H1 (cell line): ENCODE results near the gene GGT7. TPM values are rescaled to one million over a fixed set of nuclear protein-coding genes. Genes with fewer than 3 reads are reported as not detected.

Experiments
- CTCF ChIA-PET: fragments of 300-600 bp; sonication (Branson Sonifier 250); formaldehyde crosslinking; loops from one replicate; lab custom pipeline; 2021; ENCODE audit not compliant: partially characterized antibody; lab: Charles Lee
- POLR2A ChIA-PET: fragments of 300-600 bp; sonication (Branson Sonifier 250); formaldehyde crosslinking; loops from one replicate; lab custom pipeline; 2021; ENCODE audit warnings: inconsistent platforms; ENCODE audit not compliant: partially characterized antibody; lab: Charles Lee
- DNase-seq, 2 experiments: peaks; one replicate each; pipeline versions ENCODE4 v3.0.0 to v3.0.0-alpha.2; 2010 to 2022; ENCODE audit warnings: low spot score in 2 of 2, low read depth in 1 of 2, mixed read lengths in 1 of 2
- FAIRE-seq: peaks from 2 replicates; lab custom pipeline; 2011; peaks lifted over from hg19 to GRCh38; lab: Jason Lieb, UNC
- H2AFZ ChIP-seq: 2 replicates; pipeline ENCODE4 v1.8.1; 2012; ENCODE audit warnings: low read length, inconsistent platforms
- H2AK5ac ChIP-seq: 2 replicates; pipeline ENCODE4 v1.6.1; 2013; ENCODE audit warnings: low read depth, low read length
- H2BK120ac ChIP-seq: replicated peaks from 2 replicates; pipeline ENCODE3; 2013; ENCODE audit warnings: low read depth, low read length, inconsistent platforms
- H2BK12ac ChIP-seq: 2 replicates; pipeline ENCODE4 v1.6.1; 2013; ENCODE audit warnings: low read depth, low read length
- H2BK15ac ChIP-seq: 2 replicates; pipeline ENCODE4 v1.6.1; 2013; ENCODE audit warnings: low read length
- H2BK20ac ChIP-seq: 2 replicates; pipeline ENCODE4 v1.6.1; 2013; ENCODE audit warnings: low read length
- H2BK5ac ChIP-seq: 2 replicates; pipeline ENCODE4 v1.6.1; 2013; ENCODE audit warnings: low read depth, low read length
- H3K14ac ChIP-seq: 2 replicates; pipeline ENCODE4 v1.6.1; 2013; ENCODE audit warnings: inconsistent platforms; ENCODE audit not compliant: insufficient read length
- H3K18ac ChIP-seq: 2 replicates; pipeline ENCODE4 v1.6.1; 2013; ENCODE audit warnings: low read length; ENCODE audit errors: extremely low read depth
- H3K23ac ChIP-seq: 2 replicates; pipeline ENCODE4 v1.6.1; 2013; ENCODE audit warnings: inconsistent platforms; ENCODE audit not compliant: insufficient read length
- H3K23me2 ChIP-seq: 2 replicates; pipeline ENCODE4 v1.6.1; 2013; ENCODE audit warnings: low read depth, low read length
- H3K27ac ChIP-seq: 2 replicates; pipeline ENCODE4 v1.6.1; 2011; ENCODE audit warnings: low read depth, low read length, inconsistent platforms
- H3K27me3 ChIP-seq, 4 experiments: replicated peaks in 1 of 4; 1 replicate in 1 of 4; 2 replicates in 3 of 4; pipeline versions ENCODE4 v1.6.1 to v1.8.1; 2011 to 2013; ENCODE audit warnings: low read length in 3 of 4, mild to moderate bottlenecking in 3 of 4, inconsistent platforms in 2 of 4, mixed read lengths in 2 of 4, moderate library complexity in 1 of 4; ENCODE audit not compliant: control insufficient read depth in 3 of 4, insufficient read depth in 3 of 4; ENCODE audit errors: extremely low read depth in 1 of 4
- H3K36me3 ChIP-seq, 4 experiments: 2 replicates each; pipeline versions ENCODE4 v1.6.1 to v1.8.1; 2011 to 2013; ENCODE audit warnings: mild to moderate bottlenecking in 4 of 4, low read length in 3 of 4, moderate library complexity in 2 of 4, control low read depth in 1 of 4, inconsistent platforms in 1 of 4; ENCODE audit not compliant: insufficient read depth in 4 of 4, control insufficient read depth in 2 of 4
- H3K4ac ChIP-seq: replicated peaks from 2 replicates; pipeline ENCODE3; 2013; ENCODE audit warnings: low read length, low read depth, mixed read lengths, inconsistent platforms; ENCODE audit not compliant: insufficient read length
- H3K4me1 ChIP-seq, 4 experiments: replicated peaks in 1 of 4; 1 replicate in 1 of 4; 2 replicates in 3 of 4; pipeline versions ENCODE4 v1.6.1 to v1.8.1; 2011 to 2013; ENCODE audit warnings: low read length in 3 of 4, inconsistent platforms in 2 of 4, mixed read lengths in 1 of 4; ENCODE audit not compliant: insufficient read depth in 4 of 4, control insufficient read depth in 3 of 4
- H3K4me2 ChIP-seq, 2 experiments: 2 replicates each; pipeline versions ENCODE4 v1.6.1 to v1.8.1; 2011 to 2013; ENCODE audit warnings: low read depth in 2 of 2, low read length in 2 of 2, control low read depth in 1 of 2, inconsistent platforms in 1 of 2, mild to moderate bottlenecking in 1 of 2; ENCODE audit not compliant: insufficient read depth in 1 of 2
- H3K4me3 ChIP-seq, 4 experiments: fragments of 200-600, 300-600 bp in 1 of 4; sonication (generic), shearing (Covaris generic), sonication (Bioruptor Twin) in 1 of 4; 2 replicates each; pipeline versions ENCODE4 v1.5.1 to v1.8.1; 2011 to 2016; ENCODE audit warnings: low read length in 4 of 4, low read depth in 3 of 4, control low read depth in 2 of 4, inconsistent platforms in 2 of 4, mild to moderate bottlenecking in 2 of 4, mixed read lengths in 1 of 4, moderate library complexity in 1 of 4; ENCODE audit not compliant: insufficient read depth in 2 of 4; ENCODE audit errors: extremely low read depth in 1 of 4
- H3K56ac ChIP-seq: replicated peaks from 2 replicates; pipeline ENCODE3; 2013; ENCODE audit warnings: low read depth, mild to moderate bottlenecking, mixed read lengths, low read length, inconsistent platforms; ENCODE audit not compliant: insufficient read length
- H3K79me1 ChIP-seq: 2 replicates; pipeline ENCODE4 v1.6.1; 2013; ENCODE audit warnings: low read depth, low read length, control low read depth
- H3K79me2 ChIP-seq, 2 experiments: 2 replicates each; pipeline versions ENCODE4 v1.6.1 to v1.8.1; 2012 to 2013; ENCODE audit warnings: low read length in 2 of 2, mild to moderate bottlenecking in 2 of 2, inconsistent platforms in 1 of 2; ENCODE audit not compliant: insufficient read depth in 2 of 2, control insufficient read depth in 1 of 2
- H3K9ac ChIP-seq, 4 experiments: replicated peaks in 1 of 4; 1 replicate in 1 of 4; 2 replicates in 3 of 4; pipeline versions ENCODE4 v1.6.1 to v1.8.1; 2011 to 2013; ENCODE audit warnings: low read depth in 3 of 4, low read length in 3 of 4, control low read depth in 2 of 4, mild to moderate bottlenecking in 2 of 4, moderate library complexity in 2 of 4, inconsistent platforms in 1 of 4; ENCODE audit errors: extremely low read depth in 1 of 4
- H3K9me3 ChIP-seq, 2 experiments: 2 replicates each; pipeline versions ENCODE4 v1.6.1 to v1.8.1; 2012 to 2013; ENCODE audit warnings: mild to moderate bottlenecking in 2 of 2, moderate library complexity in 2 of 2, control low read depth in 1 of 2, inconsistent platforms in 1 of 2, low read depth in 1 of 2, low read length in 1 of 2, mixed read lengths in 1 of 2; ENCODE audit not compliant: insufficient read depth in 2 of 2
- H4K20me1 ChIP-seq, 2 experiments: replicated peaks in 1 of 2; 2 replicates each; pipeline versions ENCODE3 to v1.8.1; 2011 to 2013; ENCODE audit warnings: inconsistent platforms in 2 of 2, low read length in 2 of 2, mild to moderate bottlenecking in 1 of 2; ENCODE audit not compliant: insufficient read depth in 2 of 2, control insufficient read depth in 1 of 2
- H4K5ac ChIP-seq: 2 replicates; pipeline ENCODE4 v1.6.1; 2013; ENCODE audit warnings: low read length, low read depth, mixed read lengths, inconsistent platforms; ENCODE audit not compliant: insufficient read length
- H4K8ac ChIP-seq: 2 replicates; pipeline ENCODE4 v1.8.0; 2013; ENCODE audit warnings: mild to moderate bottlenecking, moderate library complexity, low read length, inconsistent platforms; ENCODE audit not compliant: insufficient read depth; ENCODE audit errors: extremely low read depth
- H4K91ac ChIP-seq: replicated peaks from 2 replicates; pipeline ENCODE3; 2013; ENCODE audit warnings: low read length, mixed read lengths, inconsistent platforms; ENCODE audit not compliant: insufficient read length
- BRCA1 ChIP-seq: IDR thresholded peaks from 2 replicates; pipeline ENCODE4 v1.6.1; 2012; ENCODE audit warnings: low read depth, low read length, improper control_type of control experiment
- CBX5 ChIP-seq: fragments of 300-800, 300-1000 bp; sonication (generic); IDR thresholded peaks from 2 replicates; pipeline ENCODE4 v1.7.1; 2016; ENCODE audit warnings: antibody characterized with exemption, low read length, low read depth
- CTBP2 ChIP-seq: IDR thresholded peaks from 2 replicates; pipeline ENCODE4 v1.7.0; 2011; ENCODE audit warnings: borderline replicate concordance, mild to moderate bottlenecking, moderate library complexity, mixed read lengths, low read length; ENCODE audit not compliant: insufficient read depth, insufficient read length
- EGR1 ChIP-seq: IDR thresholded peaks from 2 replicates; pipeline ENCODE4 v1.6.1; 2011; ENCODE audit warnings: low read depth, low read length, borderline replicate concordance
- FOSL1 ChIP-seq: IDR thresholded peaks from 2 replicates; pipeline ENCODE4 v1.6.1; 2011; ENCODE audit warnings: mild to moderate bottlenecking, low read depth, low read length, moderate library complexity; ENCODE audit not compliant: insufficient read depth
- JUN ChIP-seq: IDR thresholded peaks from 2 replicates; pipeline ENCODE4 v1.6.1; 2011; ENCODE audit warnings: low read depth, mild to moderate bottlenecking, improper control_type of control experiment, low read length
- PHF8 ChIP-seq: fragments of 200-600 bp; sonication (generic); conservative IDR thresholded peaks from 2 replicates; pipeline ENCODE4 v1.7.1; 2012; ENCODE audit warnings: low read depth, mild to moderate bottlenecking, inconsistent platforms, low read length, moderate library complexity
- RAD21 ChIP-seq, 2 experiments: IDR thresholded peaks in 1 of 2; conservative IDR thresholded peaks in 1 of 2; 2 replicates each; pipeline ENCODE4 v1.6.1; 2011; ENCODE audit warnings: low read depth in 2 of 2, low read length in 2 of 2, improper control_type of control experiment in 1 of 2, inconsistent platforms in 1 of 2, mild to moderate bottlenecking in 1 of 2, moderate library complexity in 1 of 2
- SIX5 ChIP-seq: IDR thresholded peaks from 2 replicates; pipeline ENCODE4 v1.6.1; 2011; ENCODE audit warnings: mild to moderate bottlenecking, low read depth, low read length
- SP2 ChIP-seq: IDR thresholded peaks from 2 replicates; pipeline ENCODE4 v1.6.1; 2012; ENCODE audit warnings: mild to moderate bottlenecking, low read length, inconsistent platforms
- SRF ChIP-seq: IDR thresholded peaks from 2 replicates; pipeline ENCODE4 v1.6.1; 2011; ENCODE audit warnings: mild to moderate bottlenecking, low read depth, low read length, moderate library complexity
- SUZ12 ChIP-seq: fragments of 200-600 bp; sonication (generic); IDR thresholded peaks from 2 replicates; pipeline ENCODE4 v1.6.1; 2012; ENCODE audit warnings: mild to moderate bottlenecking, inconsistent platforms, low read length, moderate library complexity, mixed read lengths
- TCF12 ChIP-seq: IDR thresholded peaks from 2 replicates; pipeline ENCODE4 v1.6.1; 2011; ENCODE audit warnings: low read depth, mild to moderate bottlenecking, low read length
- ZNF274 ChIP-seq: IDR thresholded peaks from 2 replicates; pipeline ENCODE4 v1.7.0; 2012; ENCODE audit warnings: low read length, borderline replicate concordance; ENCODE audit errors: extremely low read depth
- WGBS, 2 experiments: shearing (Covaris generic) in 1 of 2; methylation state at CpG; one replicate each; pipeline versions ENCODE4 v1.1.6 to v1.1.7; 2013 to 2015; ENCODE audit warnings: low lambda C conversion rate in 2 of 2, mixed read lengths in 2 of 2, inconsistent platforms in 1 of 2, low coverage in 1 of 2, missing lambda C conversion rate in 1 of 2; ENCODE audit not compliant: insufficient replicate concordance in 2 of 2, insufficient coverage in 1 of 2, insufficient read length in 1 of 2; ENCODE audit errors: extremely low coverage in 1 of 2, missing lambda C conversion rate in 1 of 2; 5-methylcytosine and 5-hydroxymethylcytosine counted together
- polyA plus RNA-seq, 7 experiments: library from polyadenylated mRNA; depleted of rRNA in 3 of 7; stranded (reverse) in 5 of 7; unstranded in 2 of 7; fragments of >200 nt in 5 of 7; fragments of 200-250 nt in 2 of 7; gene quantifications; 1 replicate in 5 of 7; 2 replicates in 1 of 7; 4 replicates in 1 of 7; pipeline versions ENCODE4 v1.2.1 to v1.2.3, GENCODE V29; 2011 to 2013; ENCODE audit warnings: missing spikeins in 2 of 7, mixed read lengths in 2 of 7
- total RNA-seq: library from RNA; stranded (reverse); fragmentation: NEBNext Ultra II Directional; extraction: Animal tissue kit (Norgen Biotek cat#: 25700); gene quantifications from 2 replicates; pipeline ENCODE4 v1.2.1, GENCODE V29; 2021

Gene GGT7
- total and polyA plus RNA-seq, 2 of the 8 experiments (the other 6 are each of a cell fraction or from before 2014, with no cell fraction given), result 20.2 to 25.5 TPM

DNA sequence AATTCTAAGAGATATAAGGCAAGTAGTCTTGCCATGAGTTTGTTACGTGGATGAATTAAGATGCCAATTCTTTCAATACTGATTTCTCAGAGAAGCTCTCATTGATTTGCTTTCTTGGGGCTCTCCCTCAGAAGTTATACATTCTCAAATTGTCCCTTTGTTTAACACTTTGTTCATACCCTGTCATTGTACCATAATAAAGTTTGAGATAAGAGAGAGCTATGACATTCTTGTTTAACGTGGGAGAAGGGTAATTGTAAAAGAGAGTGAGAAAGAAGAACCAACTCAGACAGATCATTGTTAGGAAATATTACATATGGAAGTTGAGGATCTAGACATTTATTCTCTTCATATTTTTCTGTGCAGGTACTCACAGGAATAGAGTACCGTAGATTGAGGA is 22.8 kb upstream of the GGT7 start:
- 86% methylated on average over 3 of the region's 3 CpGs; no CpG with 5 or more reads in 1 of the 2 experiments for WGBS, 2 experiments
- POLR2A ChIA-PET, result no interaction called here
- no peak for FAIRE-seq

More for the DNA sequence above, 22.8 kb upstream of the GGT7 start:
- no peak overlapping the region for H2BK20ac ChIP-seq
- H3K27ac ChIP-seq, result no peak overlapping the region
- H2AK5ac ChIP-seq, result no peak overlapping the region
- TF ChIP-seq TCF12 (no peak), SIX5 (no peak), JUN (no peak), CBX5 (no peak), PHF8 (no peak), SP2 (no peak), ZNF274 (no peak), FOSL1 (no peak), BRCA1 (no peak), SRF (no peak), RAD21 (IDR thresholded peaks at IDR 0.05 in 1 of 2, conservative IDR thresholded peaks at IDR 0.05 in 1 of 2; ENCODE audit: low read depth in 2 of 2, low read length in 2 of 2) (no peak), CTBP2 (no peak), EGR1 (no peak), SUZ12 (no peak)
- TF ChIP-seq, all 59 proteins: peak for 0
- H3K23me2 ChIP-seq, result no peaks in the 10 kb centered on the region
- CTCF ChIA-PET, result interaction anchor here (0.6 to 1.8 kb wide), 3 partner anchors 12 to 421 kb away, joined by 3 to 5 read pairs (median 4); no protein-coding TSS in a partner anchor
- peaks cover 0 to 2% of the 10 kb centered on the region in 2 experiments; a peak in 1 of 4 replicates for H3K9me3 ChIP-seq
- no peak for DNase-seq
- H3K4ac ChIP-seq, result no peak overlapping the region
- no peaks in the 10 kb centered on the region for H3K79me2 ChIP-seq
- no peak overlapping the region for H3K4me2 ChIP-seq
- no peak overlapping the region for H3K23ac ChIP-seq
- no peak overlapping the region for H2BK120ac ChIP-seq
- no peak overlapping the region for H3K4me3 ChIP-seq
- H3K56ac ChIP-seq, result no peak overlapping the region
- H2BK5ac ChIP-seq, result no peak overlapping the region
- H2BK15ac ChIP-seq, result no peak overlapping the region
- no peak overlapping the region for H3K18ac ChIP-seq
- no peaks in the 10 kb centered on the region for H3K36me3 ChIP-seq
- no peak overlapping the region for H2BK12ac ChIP-seq
- no peak overlapping the region for H4K91ac ChIP-seq
- no peaks in the 10 kb centered on the region for H3K4me1 ChIP-seq
- no peak overlapping the region for H3K14ac ChIP-seq
- no peaks in the 10 kb centered on the region for H3K27me3 ChIP-seq
- H4K20me1 ChIP-seq, result no peaks in the 10 kb centered on the region
- no peak overlapping the region for H2AFZ ChIP-seq
- H4K8ac ChIP-seq, result no peak overlapping the region
- no peak overlapping the region for H3K9ac ChIP-seq
- no peaks in the 10 kb centered on the region; the same call in 1 of the 2 replicates for H3K79me1 ChIP-seq
- H4K5ac ChIP-seq, result no peak overlapping the region
